Adrenal gland (tissue), 5 donors: Measurements from ENCODE around the gene ST3GAL3.

Source experiments
- POLR2A ChIP-seq, 2 donors: fragments of 450-650 bp; IDR thresholded peaks; one replicate each; pipeline ENCODE4 v1.6.1; 2017; ENCODE audit warnings: antibody characterized with exemption in 2 of 2, mild to moderate bottlenecking in 2 of 2, moderate library complexity in 1 of 2
- TF ChIP-seq, protein P1 (sequence below), 6 experiments: fragments of 450-650 bp in 4 of 6; fragments of 200-600 bp in 2 of 6; sonication (generic) in 1 of 6; IDR thresholded peaks; 1 replicate in 5 of 6; 2 replicates in 1 of 6; pipeline versions ENCODE4 v1.5.1 to v1.8.0; 2016 to 2021; ENCODE audit warnings: antibody characterized with exemption in 6 of 6, mild to moderate bottlenecking in 2 of 6, moderate library complexity in 1 of 6
- donor health status: DM: no; HTN: no; CAD: no.

DNA sequence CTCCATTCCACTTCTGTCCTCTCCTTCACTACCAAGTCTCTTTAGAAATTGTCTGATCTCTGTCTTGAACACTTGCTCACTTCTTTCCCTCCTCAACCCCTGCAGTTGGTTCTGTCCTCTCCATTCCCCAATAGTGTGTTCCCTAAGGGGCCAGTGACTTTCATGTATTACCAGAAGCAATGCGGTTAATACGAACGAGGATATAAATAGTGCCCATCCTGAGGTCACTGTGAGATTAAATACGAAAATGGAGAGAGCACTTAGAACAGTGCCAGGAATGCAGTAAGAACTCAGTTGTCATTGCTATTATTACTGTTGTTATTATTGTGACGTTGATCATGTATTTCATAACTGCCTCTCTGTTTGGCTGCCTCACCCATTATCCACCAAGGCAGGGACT, 173.3 kb downstream of the ST3GAL3 start:
- TF ChIP-seq, protein P1, sequence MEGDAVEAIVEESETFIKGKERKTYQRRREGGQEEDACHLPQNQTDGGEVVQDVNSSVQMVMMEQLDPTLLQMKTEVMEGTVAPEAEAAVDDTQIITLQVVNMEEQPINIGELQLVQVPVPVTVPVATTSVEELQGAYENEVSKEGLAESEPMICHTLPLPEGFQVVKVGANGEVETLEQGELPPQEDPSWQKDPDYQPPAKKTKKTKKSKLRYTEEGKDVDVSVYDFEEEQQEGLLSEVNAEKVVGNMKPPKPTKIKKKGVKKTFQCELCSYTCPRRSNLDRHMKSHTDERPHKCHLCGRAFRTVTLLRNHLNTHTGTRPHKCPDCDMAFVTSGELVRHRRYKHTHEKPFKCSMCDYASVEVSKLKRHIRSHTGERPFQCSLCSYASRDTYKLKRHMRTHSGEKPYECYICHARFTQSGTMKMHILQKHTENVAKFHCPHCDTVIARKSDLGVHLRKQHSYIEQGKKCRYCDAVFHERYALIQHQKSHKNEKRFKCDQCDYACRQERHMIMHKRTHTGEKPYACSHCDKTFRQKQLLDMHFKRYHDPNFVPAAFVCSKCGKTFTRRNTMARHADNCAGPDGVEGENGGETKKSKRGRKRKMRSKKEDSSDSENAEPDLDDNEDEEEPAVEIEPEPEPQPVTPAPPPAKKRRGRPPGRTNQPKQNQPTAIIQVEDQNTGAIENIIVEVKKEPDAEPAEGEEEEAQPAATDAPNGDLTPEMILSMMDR (IDR thresholded peaks at IDR 0.05): no peak
- no peak for TF ChIP-seq POLR2A (IDR thresholded peaks at IDR 0.05)
